Psoas muscle (tissue), 8 donors: Measurements from ENCODE around the gene KIF13A. TPM values are rescaled to one million over a fixed set of nuclear protein-coding genes. Genes with fewer than 3 reads are reported as not detected.

ENCODE experiments used
- ATAC-seq, 4 donors: fragments of 200-7000 bp; cut with Tn5 transposase; one replicate each; pipeline ENCODE4 v1.9.1; 2020; ENCODE audit warnings: moderate library complexity in 3 of 4, mild to moderate bottlenecking in 2 of 4
- DNase-seq, 2 donors: peaks; one replicate each; pipeline ENCODE4 v3.0.0-alpha.2; 2020
- H3K27ac ChIP-seq: fragments of 200-600 bp; one replicate; pipeline ENCODE4 v1.8.0; 2022
- H3K27me3 ChIP-seq, 3 donors: fragments of 200-600 bp in 1 of 3; one replicate each; pipeline versions ENCODE4 v1.6.1 to v1.8.0; 2013 to 2022; ENCODE audit warnings: low read length in 2 of 3, mild to moderate bottlenecking in 2 of 3, moderate library complexity in 1 of 3; ENCODE audit not compliant: insufficient read depth in 3 of 3
- H3K36me3 ChIP-seq, 2 donors: fragments of 200-600 bp in 1 of 2; one replicate each; pipeline versions ENCODE4 v1.6.1 to v1.8.0; 2013 to 2022; ENCODE audit warnings: low read depth in 1 of 2, mild to moderate bottlenecking in 1 of 2, moderate library complexity in 1 of 2; ENCODE audit not compliant: insufficient read depth in 1 of 2
- H3K4me1 ChIP-seq: fragments of 200-600 bp; one replicate; pipeline ENCODE4 v1.8.0; 2022
- H3K4me3 ChIP-seq: fragments of 200-600 bp; one replicate; pipeline ENCODE4 v1.8.0; 2022; ENCODE audit warnings: mild to moderate bottlenecking
- H3K9me3 ChIP-seq: fragments of 200-600 bp; one replicate; pipeline ENCODE4 v1.8.0; 2022
- WGBS, 3 donors: extraction: QIAGEN DNeasy Blood & Tissue Kit; methylation state at CpG; one replicate each; pipeline versions ENCODE4 v1.1.6 to v1.1.7; 2013; 5-methylcytosine and 5-hydroxymethylcytosine counted together
- intact Hi-C, 2 donors: fragments of 100-400 bp; cut with DNase I; formaldehyde crosslinking; loops; one replicate each; pipeline versions ENCODE4 v1.11.0 to v1.14.2; 2022
- polyA plus RNA-seq, 3 donors: library from polyadenylated mRNA; stranded (reverse); fragments of 200-250 nt; gene quantifications; one replicate each; pipeline ENCODE4 v1.2.3, GENCODE V29; 2013
- total RNA-seq, 4 donors: library from RNA; stranded (reverse); fragmentation: NEBNext Ultra II Directional in 2 of 4; extraction: Animal tissue kit (Norgen Biotek cat#: 25700) in 2 of 4; gene quantifications; one replicate each; pipeline versions ENCODE4 v1.2.1 to v1.2.4, GENCODE V29; 2021 to 2023
- TF ChIP-seq, protein P1 (sequence below): fragments of 200-600 bp; IDR thresholded peaks from one replicate; pipeline ENCODE4 v1.8.0; 2022; ENCODE audit warnings: antibody characterized with exemption
- donor health status: healthy with polysubstance abuse.
- donor health status: DM: no; HTN: no; CAD: no; lungs with moderate emphysema.
- donor health status: Bipolar disorder and iron deficiency.
- donor health status: healthy.
- donor health status: DM: yes; HTN: yes; CAD: no.
- donor health status: DM: no; HTN: no; CAD: no.
- donor health status: DM: no; HTN: no; CAD: no.
- donor health status: DM: yes; HTN: yes; CAD: no.

KIF13A gene
- total and polyA plus RNA-seq, 7 donors, result 17.0 to 80.2 (median 70.4) TPM

DNA sequence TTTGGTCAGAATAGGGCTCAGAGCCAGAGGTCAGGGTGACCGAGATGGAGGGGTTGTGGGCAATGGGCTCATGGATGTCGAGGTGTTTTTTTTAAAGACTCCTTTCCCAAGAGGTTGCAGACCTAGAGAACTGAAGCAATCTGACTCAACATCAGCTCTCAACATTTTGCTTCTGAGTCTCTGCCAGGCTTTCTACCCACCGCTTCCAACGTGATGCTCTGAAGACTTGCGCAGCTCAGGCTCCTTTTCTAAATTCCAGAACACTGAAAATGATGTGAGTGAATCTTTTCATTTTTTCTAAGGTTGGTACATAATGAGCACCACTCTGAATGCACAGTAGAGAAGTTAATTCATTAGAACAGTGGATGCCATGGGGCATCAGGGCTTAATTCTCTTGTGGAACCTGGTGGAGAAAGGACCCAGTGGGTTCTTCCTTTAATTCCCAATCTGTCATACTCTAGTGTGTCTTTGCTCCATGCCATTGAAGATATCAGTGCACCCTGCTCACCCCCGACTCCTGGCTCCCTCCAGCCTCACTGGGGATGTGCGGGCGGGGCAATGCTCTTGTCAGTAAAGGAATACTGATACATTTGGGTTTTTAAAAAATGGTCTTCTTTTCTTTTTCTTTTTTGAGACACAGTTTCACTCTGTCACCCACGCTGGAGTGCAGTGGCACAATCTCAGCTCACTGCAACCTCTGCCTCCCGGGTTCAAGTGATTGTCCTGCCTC, 17.0 kb upstream of the KIF13A start:
- Histone ChIP-seq H3K36me3 (no peaks in the 10 kb centered on the region), H3K4me3 (no peak overlapping the region), H3K27me3 (no peaks in the 10 kb centered on the region), H3K27ac (no peak overlapping the region), H3K4me1 (no peaks in the 10 kb centered on the region), H3K9me3 (no peaks in the 10 kb centered on the region)
- WGBS, 3 donors, result 90 to 94% (median 90%) methylated on average over 9 to 10 of the region's 10 CpGs
- DNase-seq, result no peak
- intact Hi-C loops, result no loop called here
- ATAC-seq, result no peak
- TF ChIP-seq, protein P1, sequence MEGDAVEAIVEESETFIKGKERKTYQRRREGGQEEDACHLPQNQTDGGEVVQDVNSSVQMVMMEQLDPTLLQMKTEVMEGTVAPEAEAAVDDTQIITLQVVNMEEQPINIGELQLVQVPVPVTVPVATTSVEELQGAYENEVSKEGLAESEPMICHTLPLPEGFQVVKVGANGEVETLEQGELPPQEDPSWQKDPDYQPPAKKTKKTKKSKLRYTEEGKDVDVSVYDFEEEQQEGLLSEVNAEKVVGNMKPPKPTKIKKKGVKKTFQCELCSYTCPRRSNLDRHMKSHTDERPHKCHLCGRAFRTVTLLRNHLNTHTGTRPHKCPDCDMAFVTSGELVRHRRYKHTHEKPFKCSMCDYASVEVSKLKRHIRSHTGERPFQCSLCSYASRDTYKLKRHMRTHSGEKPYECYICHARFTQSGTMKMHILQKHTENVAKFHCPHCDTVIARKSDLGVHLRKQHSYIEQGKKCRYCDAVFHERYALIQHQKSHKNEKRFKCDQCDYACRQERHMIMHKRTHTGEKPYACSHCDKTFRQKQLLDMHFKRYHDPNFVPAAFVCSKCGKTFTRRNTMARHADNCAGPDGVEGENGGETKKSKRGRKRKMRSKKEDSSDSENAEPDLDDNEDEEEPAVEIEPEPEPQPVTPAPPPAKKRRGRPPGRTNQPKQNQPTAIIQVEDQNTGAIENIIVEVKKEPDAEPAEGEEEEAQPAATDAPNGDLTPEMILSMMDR, result no peak

DNA sequence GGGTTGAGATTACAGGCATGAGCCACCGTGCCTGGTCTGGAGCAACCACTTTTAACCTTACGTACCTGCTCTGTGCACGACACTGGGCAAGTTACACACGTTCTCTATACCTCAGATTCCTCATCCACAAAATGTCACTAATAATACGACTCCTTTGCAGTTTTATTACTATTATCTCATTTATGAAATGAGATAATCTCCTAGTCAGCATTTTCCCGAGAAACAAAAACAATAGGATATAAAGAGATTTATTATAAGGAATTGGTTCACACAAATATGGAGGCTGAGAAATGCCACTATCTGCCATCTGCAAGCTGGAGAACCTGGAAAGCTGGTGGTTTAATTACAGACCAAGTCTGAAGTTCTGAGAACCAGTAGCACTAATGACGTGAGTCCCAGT, 12.0 kb upstream of the KIF13A start:
- intact Hi-C loops, result no loop called here
- no peak for DNase-seq

DNA sequence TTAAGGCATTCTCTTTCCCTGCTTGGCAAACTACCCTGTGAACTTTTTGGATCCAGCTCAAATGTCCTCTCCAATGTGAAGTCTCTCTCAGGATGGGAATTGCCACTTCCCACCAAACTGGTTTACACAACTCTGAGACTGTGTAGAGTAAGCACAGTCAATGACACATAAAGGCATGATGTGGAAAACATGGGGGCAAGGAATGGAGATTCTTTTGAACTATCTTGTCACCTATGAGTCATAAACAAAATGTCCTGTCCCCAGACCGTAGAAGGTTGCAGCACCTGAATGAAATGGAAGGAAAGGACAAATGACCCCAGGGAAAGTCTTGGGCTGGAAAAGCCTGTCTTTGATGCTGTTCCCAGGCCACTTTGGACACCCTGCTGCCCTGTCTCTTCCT, 11.0 kb upstream of the KIF13A start:
- WGBS, 3 donors, result 74 to 81% (median 76%) methylated on average over 1 of the region's 1 CpG
- no peak for DNase-seq

More for the DNA sequence above, 12.0 kb upstream of the KIF13A start:
- H3K36me3 ChIP-seq, result no peaks in the 10 kb centered on the region
- TF ChIP-seq, protein P1, result no peak
- ATAC-seq, result no peak
- no peaks in the 10 kb centered on the region for H3K4me1 ChIP-seq
- no peaks in the 10 kb centered on the region for H3K27me3 ChIP-seq
- H3K27ac ChIP-seq, result no peak overlapping the region
- H3K4me3 ChIP-seq, result no peak overlapping the region
- 90 to 93% (median 92%) methylated on average over 7 of the region's 7 CpGs for WGBS, 3 donors
- no peaks in the 10 kb centered on the region for H3K9me3 ChIP-seq

DNA sequence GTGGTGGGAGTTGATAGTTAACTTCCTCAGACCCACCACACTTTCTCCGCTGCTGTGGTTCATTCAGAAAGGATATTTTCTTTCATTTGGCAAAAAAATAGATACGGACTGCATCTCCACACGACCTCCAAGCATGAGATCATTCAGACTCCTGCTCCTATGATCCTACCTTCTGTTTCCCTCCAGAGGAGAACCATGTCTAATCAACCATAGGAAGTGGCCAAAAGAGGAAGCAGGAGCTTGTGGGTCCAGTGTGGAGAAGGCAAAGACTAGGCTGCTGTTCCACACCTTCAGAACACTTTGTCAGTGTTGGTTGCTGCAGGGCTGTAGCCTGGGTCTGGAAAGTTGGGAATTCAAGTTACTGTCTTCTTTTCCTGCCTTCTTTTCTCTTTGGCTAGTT, 10.6 kb upstream of the KIF13A start:
- Histone ChIP-seq H3K27me3 (no peaks in the 10 kb centered on the region), H3K4me1 (no peaks in the 10 kb centered on the region), H3K9me3 (no peaks in the 10 kb centered on the region), H3K36me3 (no peaks in the 10 kb centered on the region), H3K4me3 (no peak overlapping the region), H3K27ac (no peak overlapping the region)
- DNase-seq, result no peak
- intact Hi-C loops, result no loop called here
- 52 to 60% (median 60%) methylated on average over 3 of the region's 3 CpGs for WGBS, 3 donors
- TF ChIP-seq, protein P1, result no peak
- no peak for ATAC-seq

More for the DNA sequence above, 11.0 kb upstream of the KIF13A start:
- H3K27me3 ChIP-seq, result no peaks in the 10 kb centered on the region
- intact Hi-C loops, result no loop called here
- H3K9me3 ChIP-seq, result no peaks in the 10 kb centered on the region
- no peak overlapping the region for H3K4me3 ChIP-seq
- no peaks in the 10 kb centered on the region for H3K36me3 ChIP-seq
- no peaks in the 10 kb centered on the region for H3K4me1 ChIP-seq
- ATAC-seq, result no peak
- TF ChIP-seq, protein P1, result no peak
- H3K27ac ChIP-seq, result no peak overlapping the region

DNA sequence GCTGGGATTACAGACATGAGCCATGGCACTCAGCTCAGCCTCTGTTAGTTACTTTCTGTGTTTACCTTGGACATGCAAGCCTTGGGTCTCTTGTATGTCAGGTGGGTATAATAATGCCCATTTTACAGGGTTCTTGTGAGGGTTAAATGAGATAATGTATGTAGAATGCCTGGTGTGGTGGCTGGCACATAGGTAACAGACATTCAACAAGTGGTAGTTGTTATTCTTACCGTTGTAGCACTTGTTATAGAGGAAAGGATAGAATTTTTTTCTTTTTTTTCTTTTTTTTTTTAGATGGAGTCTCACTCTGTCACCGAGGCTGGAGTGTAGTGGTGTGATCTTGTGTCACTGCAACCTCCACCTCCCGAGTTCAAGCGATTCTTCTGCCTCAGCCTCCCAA, 8.0 kb upstream of the KIF13A start:
- H3K9me3 ChIP-seq, result no peaks in the 10 kb centered on the region
- no peaks in the 10 kb centered on the region for H3K4me1 ChIP-seq
- no peak overlapping the region for H3K4me3 ChIP-seq
- DNase-seq (no peak), ATAC-seq (no peak)
- no peak overlapping the region for H3K27ac ChIP-seq
- TF ChIP-seq, protein P1, result no peak
- intact Hi-C loops, result no loop called here
- H3K27me3 ChIP-seq, result no peaks in the 10 kb centered on the region
- no peaks in the 10 kb centered on the region for H3K36me3 ChIP-seq
- 92 to 95% (median 94%) methylated on average over 4 of the region's 4 CpGs for WGBS, 3 donors
